Ishikawa (cell line): ENCODE data around the gene CHD9NB.

ENCODE experiments used
- CEBPB ChIP-seq: IDR thresholded peaks from 2 replicates; pipeline ENCODE4 v1.6.1; 2012
- EGR1 ChIP-seq: IDR thresholded peaks from 2 replicates; pipeline ENCODE4 v1.6.1; 2012
- NFIC ChIP-seq: IDR thresholded peaks from 2 replicates; pipeline ENCODE4 v1.6.1; 2012
- TF ChIP-seq, protein P1 (sequence below): IDR thresholded peaks from 2 replicates; pipeline ENCODE4 v1.6.1; 2012
- TF ChIP-seq, protein P2 (sequence below): IDR thresholded peaks from 2 replicates; pipeline ENCODE4 v1.6.1; 2012

DNA sequence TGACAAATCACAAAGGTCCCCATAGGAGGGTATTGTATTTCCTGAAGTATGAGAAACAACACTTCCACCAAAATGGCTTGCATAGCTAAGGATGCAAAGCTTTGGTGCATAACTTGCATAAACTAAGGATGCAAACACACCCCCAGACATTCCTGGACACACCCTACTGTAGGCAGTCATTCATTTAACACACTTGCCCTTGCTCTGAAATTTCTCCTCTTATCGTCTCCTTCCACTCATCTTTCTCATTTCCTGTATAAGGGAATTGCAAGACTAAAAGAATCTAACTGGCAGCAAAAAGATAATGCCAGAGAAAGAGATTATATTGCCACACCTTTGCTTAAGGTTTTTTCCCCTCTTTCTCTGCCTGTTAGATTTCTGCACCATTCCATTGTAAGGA, 30.4 kb upstream of the CHD9NB start:
- TF ChIP-seq CEBPB (no peak), EGR1 (no peak), NFIC (no peak)
- TF ChIP-seq, protein P1, sequence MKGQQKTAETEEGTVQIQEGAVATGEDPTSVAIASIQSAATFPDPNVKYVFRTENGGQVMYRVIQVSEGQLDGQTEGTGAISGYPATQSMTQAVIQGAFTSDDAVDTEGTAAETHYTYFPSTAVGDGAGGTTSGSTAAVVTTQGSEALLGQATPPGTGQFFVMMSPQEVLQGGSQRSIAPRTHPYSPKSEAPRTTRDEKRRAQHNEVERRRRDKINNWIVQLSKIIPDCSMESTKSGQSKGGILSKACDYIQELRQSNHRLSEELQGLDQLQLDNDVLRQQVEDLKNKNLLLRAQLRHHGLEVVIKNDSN = no peak
- TF ChIP-seq, protein P2, sequence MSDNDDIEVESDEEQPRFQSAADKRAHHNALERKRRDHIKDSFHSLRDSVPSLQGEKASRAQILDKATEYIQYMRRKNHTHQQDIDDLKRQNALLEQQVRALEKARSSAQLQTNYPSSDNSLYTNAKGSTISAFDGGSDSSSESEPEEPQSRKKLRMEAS = no peak
